SHP77 treated with DMSO at 0.1 percent for 48 hours (cell line): Measurements from ENCODE around the gene PPARA.

Source experiments
- DNase-seq: peaks from one replicate; lab custom pipeline; 2025; lab: John Stamatoyannopoulos, UW

The PPARA gene

DNA sequence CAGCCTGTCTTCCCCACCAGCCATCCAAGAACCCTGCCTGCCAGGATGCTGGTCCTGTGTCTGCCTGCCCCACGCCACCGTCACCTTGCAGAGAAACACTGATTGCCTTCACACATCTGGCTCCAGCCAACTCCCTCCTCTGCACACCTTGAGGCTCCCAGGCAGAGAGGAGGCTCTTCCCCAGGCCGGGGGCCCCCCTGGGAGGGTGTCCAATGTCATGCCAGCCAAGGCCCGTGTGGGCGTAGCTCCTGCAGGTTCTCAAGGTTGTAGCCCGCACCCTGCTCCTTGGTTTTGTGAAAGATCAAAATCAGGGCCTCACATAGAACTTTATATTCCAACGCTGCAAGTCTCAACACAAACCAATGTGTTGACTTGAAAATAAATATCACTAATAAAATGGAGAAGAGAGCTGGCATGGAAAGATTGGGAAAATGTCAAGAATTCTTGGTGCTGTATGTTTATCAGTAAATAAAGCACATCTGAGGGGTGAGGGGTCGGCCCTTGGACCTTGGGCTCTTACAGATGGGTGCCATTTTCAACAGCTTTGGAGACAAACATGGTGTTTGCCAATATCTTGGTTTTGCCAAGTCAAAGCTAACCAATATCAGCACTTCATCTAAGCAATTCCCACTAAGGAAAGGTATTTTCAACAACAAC, 6.7 kb upstream of the PPARA start:
- no peak for DNase-seq

DNA sequence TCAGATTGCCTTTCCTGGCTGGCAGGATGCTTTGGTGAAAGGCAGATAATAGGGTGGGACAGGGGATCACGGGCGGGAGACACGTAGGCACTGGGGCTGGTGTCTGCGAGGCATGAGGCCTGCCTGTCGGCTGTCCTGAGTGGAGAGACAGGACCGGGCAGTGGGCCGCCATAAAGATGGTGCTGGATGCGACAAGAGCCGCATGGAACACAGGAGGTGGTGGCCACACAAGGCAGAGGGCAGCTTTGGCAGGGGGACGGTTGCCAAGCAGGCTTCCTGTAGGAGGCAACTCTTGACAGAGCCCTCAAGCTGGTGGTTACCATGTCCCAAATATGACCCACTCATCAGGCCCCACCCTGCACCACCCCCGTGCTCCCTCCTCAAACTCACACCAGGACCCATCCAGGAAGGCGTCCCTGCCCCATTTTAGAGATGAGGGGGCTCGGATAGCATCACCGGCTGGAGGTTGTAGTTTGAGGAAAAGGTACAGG, 4.9 kb upstream of the PPARA start:
- DNase-seq = no peak

DNA sequence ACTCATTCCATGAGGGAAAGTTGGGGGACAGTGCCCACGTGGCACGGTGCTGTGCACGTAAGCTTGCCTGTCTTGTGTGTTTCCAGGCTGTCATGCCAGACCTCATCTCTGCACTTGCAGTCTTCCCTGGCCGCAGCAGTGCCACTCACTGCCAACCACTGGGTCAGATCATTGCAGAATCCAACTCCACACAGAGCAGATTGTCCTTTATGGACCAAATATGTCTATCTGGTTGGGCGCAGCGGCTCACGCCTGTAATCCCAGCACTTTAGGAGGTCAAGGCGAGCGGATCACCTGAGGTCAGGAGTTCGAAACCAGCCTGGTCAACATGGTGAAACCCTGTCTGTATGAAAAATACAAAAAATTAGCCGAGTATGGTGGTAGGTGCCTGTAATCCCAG, 4.4 kb upstream of the PPARA start:
- no peak for DNase-seq

DNA sequence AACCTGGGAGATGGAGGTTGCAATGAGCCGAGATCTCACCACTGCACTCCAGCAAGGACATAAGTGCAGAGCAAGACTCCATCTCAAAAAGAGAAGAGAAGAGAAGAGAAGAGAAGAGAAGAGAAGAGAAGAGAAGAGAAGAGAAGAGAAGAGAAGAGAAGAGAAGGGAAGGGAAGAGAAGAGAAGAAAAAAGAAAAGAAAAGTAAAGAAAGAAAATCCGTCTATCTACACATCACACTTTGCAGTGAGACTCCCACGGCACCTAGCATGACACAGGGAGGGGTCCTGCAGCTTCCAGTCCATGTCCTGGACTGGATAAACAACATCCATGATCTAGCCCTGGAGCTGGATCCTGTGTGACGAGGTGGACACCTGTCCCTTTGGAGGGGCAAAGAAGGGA, 4.0 kb upstream of the PPARA start:
- no peak for DNase-seq

DNA sequence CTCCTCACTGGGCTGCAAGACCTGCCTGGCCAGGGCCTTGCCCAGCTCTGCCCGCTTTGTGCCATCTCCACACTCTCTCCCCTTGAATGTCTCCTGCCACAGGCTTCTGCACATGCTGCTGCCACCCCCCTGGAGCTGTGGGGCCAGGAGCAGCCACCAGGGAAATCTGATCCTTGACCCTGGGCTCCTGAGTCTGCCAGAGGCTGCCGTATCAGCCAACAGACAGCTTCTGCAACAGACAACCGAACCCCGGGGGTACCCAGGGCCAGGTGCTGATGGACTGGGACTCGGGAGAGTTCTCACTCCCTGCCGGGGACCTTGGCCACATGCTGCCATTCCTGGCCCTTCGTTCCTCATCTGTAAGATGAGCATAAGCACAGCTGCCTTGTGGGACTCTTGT, 3.3 kb upstream of the PPARA start:
- DNase-seq = no peak

DNA sequence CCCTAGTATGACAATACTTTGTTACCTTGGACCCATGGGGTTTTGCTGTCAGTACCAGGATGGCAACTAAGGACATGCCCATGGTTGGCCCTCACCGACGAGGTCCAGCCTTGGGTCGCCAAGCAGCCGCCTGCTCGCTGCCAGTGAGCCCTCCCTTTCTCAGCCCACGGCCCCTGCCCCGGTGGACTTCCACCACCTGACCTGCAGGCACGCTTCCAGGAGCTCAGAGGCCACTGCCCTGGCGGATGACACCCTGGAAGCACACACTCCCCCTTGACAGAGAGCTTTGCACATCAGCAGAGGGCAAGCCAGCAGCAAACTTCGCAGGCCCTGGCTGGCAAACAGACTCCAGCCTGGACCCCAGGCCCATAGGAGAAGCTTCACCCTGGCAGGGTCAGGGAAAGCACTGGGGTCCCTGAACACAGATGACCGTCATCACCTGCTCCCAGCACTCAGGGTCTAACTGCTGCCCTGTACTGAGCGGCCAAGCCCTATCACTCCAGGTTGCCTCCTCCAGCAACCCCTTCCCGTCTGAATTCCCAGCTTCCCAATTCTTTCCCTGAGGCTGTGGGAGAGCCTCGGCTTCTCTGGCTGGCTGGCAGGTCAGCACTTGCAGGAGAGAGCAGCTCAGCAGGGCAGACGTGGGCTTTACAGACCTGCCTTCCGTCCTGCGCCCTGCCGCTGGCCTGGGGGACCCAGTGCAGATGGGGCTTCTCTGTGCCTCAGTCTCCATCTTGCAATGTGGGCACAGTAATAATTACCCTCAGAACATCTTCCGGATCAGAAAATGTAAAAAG, 2.7 kb upstream of the PPARA start:
- DNase-seq = no peak

DNA sequence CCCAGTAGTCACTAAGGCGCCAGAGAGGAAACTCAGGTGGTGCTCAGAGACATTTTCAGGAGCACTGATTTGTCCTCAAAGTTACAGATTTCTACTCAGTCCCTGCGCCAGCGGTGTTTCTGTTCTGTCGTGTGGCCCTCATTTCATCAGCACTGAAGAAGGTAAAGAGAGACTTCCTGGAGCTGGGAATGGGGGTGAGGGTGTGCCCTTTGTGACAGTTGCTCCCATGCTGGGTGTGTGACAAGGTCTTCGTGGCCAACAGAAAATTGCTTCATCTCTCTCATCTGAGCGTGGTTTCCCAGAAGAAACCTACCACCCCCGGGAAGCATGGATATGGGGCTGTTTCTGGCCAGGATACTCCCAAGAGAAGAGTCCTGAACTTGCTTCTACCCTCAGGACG, 2.0 kb upstream of the PPARA start:
- no peak for DNase-seq

DNA sequence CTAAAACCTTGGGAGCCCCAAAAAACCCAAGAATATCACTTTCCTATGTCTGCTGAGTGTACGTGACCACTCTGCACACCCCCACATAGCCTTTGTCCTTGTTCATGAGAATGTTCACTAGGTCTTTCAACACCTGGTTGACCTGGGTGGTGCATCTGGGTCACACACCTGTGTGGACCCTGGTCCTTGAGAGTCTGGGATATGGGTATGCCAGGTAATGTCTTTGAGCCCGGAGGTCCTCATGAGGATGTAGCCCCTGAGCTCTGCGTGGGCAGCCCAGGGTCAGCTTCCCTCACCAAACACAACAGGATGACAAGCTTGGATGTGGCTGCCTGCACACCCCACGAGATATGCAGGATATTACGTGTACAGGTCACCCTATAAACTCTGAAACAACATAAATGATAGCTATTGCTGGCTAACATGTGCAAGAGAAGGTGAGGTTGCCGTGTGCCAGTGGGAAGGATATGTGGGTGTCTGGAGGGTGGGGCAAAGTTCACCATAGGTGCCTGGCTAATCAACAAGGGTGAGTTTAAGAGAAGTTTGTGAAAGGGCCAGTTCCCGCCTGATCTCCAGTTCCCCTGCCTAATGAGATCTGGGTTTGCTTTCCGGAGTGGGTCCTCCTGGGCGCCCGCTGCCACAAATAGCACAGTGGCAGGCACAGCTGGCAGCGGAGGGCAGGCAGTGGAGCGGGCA, 1.4 kb upstream of the PPARA start:
- no peak for DNase-seq

DNA sequence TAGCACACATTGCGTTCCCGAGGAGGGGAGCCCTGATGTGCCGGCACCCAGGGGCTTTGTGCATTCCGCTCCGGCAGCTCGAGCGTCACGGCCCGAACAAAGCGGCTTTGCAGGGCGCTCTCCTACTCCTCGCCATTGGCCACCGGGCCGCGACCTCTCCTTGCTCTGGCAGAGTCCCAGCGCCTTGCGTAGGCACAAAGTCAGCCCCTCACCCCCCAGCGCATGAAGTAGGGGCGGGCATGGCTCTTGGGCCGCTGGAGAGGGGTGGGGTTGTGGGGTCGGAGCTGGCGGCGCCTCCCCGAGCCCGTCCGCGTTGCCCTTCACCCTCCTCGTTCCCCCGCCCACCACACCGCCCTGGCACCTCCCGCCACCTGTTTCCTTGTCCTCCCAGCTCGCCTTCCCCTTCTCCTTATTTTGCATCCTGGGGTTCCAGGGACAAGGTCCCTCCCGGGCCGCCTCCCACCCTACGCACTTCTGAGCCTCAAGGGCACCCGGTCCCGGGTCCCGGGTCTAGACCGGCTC, 753 bp upstream of the PPARA start:
- peak; percentile 30 for DNase-seq

DNA sequence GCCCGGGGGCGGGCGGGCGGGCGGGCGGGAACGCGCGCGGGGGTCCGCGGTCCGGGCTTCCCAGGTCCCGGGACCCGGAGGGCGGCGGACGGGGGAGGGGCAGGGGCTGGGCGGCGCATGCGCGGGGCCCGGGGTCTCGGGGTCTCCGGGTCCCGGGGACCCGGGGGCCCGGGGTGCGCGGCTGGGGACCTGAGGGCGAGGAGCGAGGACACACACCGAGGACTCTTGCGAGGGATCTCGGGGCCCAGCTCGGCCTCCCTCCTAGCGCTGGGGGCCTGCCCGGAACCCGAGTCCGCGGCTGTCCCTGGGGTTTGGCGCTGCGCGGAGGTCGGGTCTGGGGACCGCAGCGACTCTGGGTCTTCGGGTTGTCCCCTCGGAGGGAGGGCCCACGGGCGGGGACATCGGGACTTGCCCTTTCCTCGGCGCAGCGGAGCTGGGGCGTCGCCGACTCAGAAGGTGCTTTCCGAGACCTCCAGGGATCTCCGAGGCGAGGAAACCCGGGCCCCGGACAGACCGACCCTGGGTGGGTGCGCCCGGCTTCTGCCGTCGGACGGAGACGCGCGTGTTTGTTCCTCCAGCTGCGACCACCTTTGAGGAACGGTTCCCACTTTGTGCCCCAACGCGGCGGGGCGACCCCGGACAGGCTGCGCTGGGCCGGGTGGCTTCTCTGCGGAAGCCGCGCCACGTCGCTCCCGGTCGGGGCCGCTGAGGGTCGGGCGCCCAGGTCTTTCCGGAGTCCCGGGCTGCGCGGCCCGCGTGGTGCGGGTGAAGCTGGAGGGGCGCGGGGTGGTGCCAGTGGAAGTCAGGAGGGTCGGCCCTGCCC, 540 bp downstream of the PPARA start:
- no peak for DNase-seq

DNA sequence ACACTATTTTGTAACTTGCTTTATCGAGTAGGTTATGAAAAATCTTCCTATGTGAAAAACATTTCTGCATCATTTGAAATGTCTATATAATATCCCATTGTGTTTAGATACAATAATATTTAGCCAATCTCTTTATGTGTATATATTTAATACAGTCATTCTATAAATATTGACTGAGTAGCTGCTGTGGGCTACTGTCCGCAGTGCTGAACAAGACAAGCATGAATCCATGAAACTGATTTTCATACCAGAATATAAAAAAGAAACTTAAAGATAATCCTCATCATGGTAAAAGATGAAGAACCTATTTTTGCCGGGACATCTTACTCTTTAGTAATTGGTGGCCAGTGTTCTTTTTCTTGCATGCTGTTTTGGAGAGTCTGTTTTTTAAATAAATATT, 3.6 kb downstream of the PPARA start:
- no peak for DNase-seq

DNA sequence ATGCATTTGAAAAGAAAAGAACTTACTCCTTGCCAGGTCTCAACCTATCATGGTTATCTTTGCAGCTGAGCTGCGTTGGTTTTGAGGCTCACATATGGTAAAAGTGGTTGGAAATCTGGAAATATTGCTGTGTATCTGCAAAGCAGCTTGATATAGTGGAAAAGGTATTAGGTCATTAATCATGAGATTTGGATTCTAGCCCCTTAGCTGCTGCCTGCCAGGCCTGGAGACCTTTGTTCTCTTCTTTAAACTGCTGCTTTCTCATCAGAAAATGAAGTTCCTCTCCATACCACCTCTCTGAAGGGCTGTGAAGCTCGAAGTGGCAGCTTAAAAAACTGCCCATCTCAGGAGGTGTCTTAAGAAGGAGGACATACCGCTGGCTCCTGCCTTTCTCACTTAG, 5.7 kb downstream of the PPARA start:
- DNase-seq = no peak

DNA sequence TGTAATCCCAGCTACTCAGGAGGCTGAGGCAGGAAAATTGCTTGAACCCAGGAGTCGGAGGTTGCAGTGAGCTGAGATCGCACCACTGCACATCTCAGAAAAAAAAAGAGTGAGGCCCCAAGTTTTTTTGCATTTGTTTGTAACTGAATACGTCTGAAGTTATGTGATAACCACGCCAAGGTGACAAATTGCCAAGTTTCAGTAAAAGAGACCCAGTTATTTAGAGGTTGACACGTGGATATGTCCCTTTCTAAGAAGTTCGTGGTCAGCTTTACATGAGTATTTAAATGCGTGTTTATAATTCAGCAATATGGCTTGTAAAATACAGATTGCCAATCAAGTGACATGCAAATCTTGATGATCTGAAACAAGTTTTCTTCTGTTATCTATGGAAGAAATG, 8.0 kb downstream of the PPARA start:
- DNase-seq = no peak

DNA sequence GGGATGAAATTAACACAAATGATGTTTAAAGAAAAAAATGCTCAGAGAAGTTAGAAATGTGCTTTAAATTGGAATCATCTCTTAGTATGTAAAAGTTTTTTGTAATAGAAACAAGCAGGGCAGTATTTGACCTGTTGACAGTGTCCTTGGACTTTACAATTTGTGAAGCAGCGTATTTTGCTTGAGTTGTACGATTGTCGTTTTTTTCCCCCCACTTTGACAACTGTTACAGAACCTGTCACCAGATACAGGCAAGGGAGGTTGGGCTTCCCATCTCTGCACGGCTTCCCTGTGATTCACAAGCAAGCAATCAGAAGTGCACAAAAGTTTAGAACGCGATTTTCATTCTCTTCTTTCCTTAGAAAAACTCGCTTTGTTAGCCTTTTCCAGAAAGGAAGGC, 8.9 kb downstream of the PPARA start:
- DNase-seq = no peak

DNA sequence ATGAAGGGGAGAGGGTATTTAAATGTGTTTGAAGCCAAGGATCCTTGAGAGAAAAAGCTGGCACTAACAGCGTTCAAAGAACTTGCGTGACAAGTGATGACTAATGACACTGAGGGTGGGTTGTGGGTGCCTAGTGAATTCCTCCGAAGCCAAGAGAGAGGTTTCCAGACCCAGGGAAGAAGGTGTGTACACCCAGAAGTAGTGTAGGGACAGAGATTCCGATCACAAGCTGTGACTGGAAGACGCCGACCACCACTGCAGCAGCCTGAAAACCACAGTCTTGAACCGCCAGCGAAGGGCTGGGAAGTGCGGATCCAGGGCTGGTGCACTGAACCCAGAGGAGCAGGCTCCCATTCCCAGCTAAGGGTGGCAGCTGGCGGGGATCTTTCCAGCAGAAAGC, 9.5 kb downstream of the PPARA start:
- no peak for DNase-seq

DNA sequence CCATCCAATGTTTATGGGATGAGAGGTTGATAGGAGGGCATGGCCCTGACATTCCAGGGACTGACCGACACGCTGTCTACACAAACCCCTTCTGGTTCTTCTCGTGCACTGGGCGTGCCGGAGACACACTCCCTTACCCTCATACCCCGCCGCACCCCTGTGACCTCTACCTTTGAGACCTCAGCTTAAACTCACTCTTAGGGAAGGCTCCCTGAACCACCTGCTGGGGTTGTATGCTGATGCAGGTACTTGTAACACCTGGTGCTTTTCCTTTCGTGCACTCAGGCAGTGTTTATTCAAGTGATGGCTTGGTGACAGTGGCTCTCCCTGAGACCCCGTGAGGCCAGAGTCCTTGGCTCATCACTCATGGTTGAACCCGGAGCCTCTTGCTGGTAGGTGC, 12.0 kb downstream of the PPARA start:
- peak; percentile 54 for DNase-seq

DNA sequence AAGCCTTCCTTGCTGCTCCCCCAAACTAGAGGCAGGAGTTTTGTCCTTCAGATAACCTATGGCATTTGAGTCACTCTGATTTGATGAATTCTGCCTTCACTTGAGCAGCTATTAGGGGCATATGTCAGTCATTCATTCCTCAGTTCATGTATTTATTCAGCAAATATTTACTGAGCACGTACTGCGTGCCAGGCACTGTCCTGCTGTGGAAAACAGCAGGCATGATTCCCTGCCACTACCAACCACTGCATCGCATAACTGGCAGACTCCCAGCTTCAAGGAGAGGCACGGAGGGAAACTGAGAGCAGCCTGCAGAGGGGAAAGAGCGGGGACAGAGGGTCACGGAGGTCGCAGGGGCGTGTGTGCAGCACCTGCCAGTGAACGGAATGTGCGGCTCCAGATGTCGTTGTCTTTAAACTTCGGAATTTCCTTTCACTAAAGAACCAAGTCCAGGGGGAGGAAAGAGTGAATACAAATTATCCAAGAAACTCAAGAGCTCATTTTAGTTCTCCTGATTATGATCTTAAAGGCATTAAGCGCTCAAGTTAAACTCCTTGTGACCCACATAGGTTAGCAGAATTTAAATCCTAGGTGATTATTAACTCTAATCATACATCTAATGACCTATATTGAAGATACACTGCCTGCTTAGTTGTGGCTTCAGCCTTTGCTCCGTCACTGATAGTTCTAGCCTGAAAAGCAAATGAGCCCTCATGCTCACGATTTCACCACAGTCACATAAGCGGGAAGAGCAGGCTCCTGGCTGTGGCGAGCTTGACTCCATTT, 12.6 kb downstream of the PPARA start:
- DNase-seq = peak; percentile 77

DNA sequence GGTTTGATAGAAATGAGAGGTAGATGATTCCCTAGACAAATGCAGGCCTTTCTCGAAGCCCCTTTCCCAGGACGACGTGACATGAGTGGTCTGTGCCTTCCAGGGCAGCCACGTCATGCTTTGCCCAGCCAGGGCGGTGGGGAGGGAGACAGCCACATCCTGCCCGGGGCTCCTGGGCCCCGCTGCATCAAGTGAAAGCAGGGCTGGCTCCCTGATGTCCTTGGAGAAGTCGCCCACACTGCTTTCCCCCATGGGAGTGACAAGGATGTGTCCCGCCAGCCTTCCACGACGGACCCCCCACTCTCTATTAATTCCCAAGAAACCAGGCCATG, 13.2 kb downstream of the PPARA start:
- DNase-seq = peak; percentile 34

DNA sequence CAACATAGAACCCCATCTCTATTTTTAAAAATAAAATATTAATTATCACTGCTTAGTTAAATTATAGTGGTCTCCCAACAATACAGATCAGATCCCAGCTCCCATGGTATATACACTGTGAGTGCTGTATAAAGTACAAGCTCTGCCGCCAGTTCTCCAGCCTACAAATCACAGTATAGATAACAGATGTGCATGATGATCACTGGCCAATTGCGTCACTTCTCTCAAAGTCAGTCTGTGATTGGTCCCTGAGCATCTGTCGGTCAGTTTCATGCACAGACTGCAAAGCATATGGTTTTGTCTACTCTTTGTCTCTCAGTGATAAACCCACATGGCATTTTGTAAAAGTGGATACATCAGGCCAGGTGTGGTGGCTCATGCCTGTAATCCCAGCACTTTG, 15.7 kb downstream of the PPARA start:
- no peak for DNase-seq

DNA sequence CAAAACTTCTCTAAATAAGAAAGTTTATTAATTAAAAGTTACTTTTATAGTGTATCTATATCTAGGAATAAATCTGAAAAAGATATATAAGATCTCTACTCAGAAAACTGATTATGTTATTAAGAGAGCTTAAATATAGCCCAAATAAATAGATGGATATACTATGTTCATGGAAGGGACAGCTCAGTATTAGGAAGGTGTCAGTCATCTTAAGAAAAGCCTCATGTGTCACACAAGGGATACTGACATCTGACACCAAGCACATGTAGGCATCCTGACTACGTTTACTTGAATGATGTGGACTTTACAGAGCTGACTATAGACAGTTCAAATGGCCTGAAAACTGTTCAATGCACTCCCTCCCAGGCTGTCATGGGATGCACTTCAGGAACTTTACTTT, 19.3 kb downstream of the PPARA start:
- no peak for DNase-seq

DNA sequence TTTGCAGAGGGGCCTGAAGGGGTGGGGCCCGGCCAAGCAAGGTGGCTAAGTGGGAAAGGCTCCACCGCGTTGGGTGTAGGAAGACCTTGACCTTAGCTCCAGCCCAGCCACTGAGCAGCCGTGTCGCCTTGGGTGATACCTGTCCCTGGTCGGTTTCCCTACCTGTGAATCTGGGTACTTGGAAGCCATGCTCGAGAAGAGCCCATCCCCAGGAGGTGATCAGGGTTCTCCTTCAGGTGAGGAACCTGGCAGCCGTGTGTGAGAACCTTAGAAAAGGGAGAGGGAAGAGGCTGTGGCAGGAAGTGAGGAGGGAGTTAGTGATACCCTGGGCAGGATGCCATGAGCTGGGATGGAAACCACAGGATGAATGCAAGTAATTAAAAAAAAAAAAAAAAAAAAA, 21.6 kb downstream of the PPARA start:
- no peak for DNase-seq
